NB4 (cell line): ENCODE data around the gene CLASP1.
"Not testable (repeated sequence)": the region's sequence is repeated elsewhere in the genome, so short reads cannot be mapped to it uniquely, and the experiment has no call there.

Experiments
- DNase-seq: peaks from one replicate; pipeline ENCODE4 v3.0.0; 2010; ENCODE audit warnings: low read depth
- H3K4me3 ChIP-seq: one replicate; pipeline ENCODE4 v1.5.1; 2011; ENCODE audit warnings: mild to moderate bottlenecking, low read depth, low read length, moderate library complexity
- CTCF ChIP-seq: IDR thresholded peaks from one replicate; pipeline ENCODE4 v1.5.1; 2012; ENCODE audit warnings: low read depth, low read length
- MAX ChIP-seq: IDR thresholded peaks from 2 replicates; pipeline ENCODE4 v1.6.1; 2011; ENCODE audit warnings: low read depth, low read length
- MYC ChIP-seq: IDR thresholded peaks from 2 replicates; pipeline ENCODE4 v1.6.1; 2011; ENCODE audit warnings: low read depth, low read length
- POLR2A ChIP-seq: IDR thresholded peaks from 2 replicates; pipeline ENCODE4 v1.6.1; 2011; ENCODE audit warnings: mild to moderate bottlenecking; ENCODE audit not compliant: insufficient read length; ENCODE audit errors: extremely low read depth

Gene CLASP1

GRCh38 chr2:121304941-121305340 is 344.3 kb downstream of the CLASP1 start:
- no peak overlapping the region for H3K4me3 ChIP-seq
- no peak for TF ChIP-seq MYC
- TF ChIP-seq CTCF: no peak
- no peak for DNase-seq

GRCh38 chr2:121303531-121304263 is 345.6 kb downstream of the CLASP1 start:
- no peak for DNase-seq
- H3K4me3 ChIP-seq: no peak overlapping the region
- TF ChIP-seq POLR2A (no peak), CTCF (no peak), MYC (no peak), MAX (no peak)

GRCh38 chr2:121301190-121301589 is 348.1 kb downstream of the CLASP1 start:
- DNase-seq, H3K4me3 ChIP-seq: not testable (repeated sequence)

- TF ChIP-seq POLR2A (no peak), MAX (no peak), MYC (no peak), CTCF (no peak)
- no peak overlapping the region for H3K4me3 ChIP-seq
- DNase-seq: no peak
Observed at GRCh38 chr2:121298476-121298875, 350.8 kb downstream of the CLASP1 start.

GRCh38 chr2:121297866-121298265 is 351.4 kb downstream of the CLASP1 start:
- H3K4me3 ChIP-seq, DNase-seq: not testable (repeated sequence)

- DNase-seq: peak; percentile 49
- H3K4me3 ChIP-seq: no peak overlapping the region
- TF ChIP-seq CTCF (peak; percentile 81), MAX (no peak)
Observed at GRCh38 chr2:121297217-121297830, 351.9 kb downstream of the CLASP1 start.

GRCh38 chr2:121295911-121296650 is 353.2 kb downstream of the CLASP1 start:
- no peak for DNase-seq
- no peak overlapping the region for H3K4me3 ChIP-seq
- no peak for TF ChIP-seq CTCF
- no peak for TF ChIP-seq POLR2A
- TF ChIP-seq MAX: no peak
- no peak for TF ChIP-seq MYC
